ENCODE measurements around the gene GNG2. TPM values are rescaled to one million over a fixed set of nuclear protein-coding genes. Genes with fewer than 3 reads are reported as not detected.

GNG2 gene
- total and polyA plus RNA-seq, 9 of the 15 experiments (the other 6 are each of a cell fraction or from before 2014, with no cell fraction given): 0.18 TPM; not detected in 8

DNA sequence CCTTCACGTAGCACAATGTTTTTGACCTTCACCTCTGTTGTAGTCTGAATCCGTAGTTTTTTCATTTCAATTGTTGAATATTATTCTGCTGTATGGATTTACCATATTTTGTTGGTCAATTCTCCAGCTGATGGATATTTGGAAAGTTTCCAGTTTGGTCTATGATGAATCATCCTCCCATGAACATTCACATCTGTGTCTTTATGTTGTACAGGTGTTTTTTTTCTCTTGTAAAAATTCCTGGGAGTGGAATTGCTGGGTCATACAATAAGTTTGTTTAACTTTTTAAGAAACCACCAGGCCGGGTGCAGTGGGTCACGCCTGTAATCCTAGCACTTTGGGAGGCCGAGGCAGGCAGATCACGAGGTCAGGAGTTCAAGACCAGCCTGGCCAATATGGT is 36.7 kb upstream of the GNG2 start:
- intact Hi-C loops (cut with micrococcal nuclease) (no loop called here), in situ Hi-C loops (cut with MboI) (no loop called here)
- ChIA-PET CTCF (ENCODE audit: low intra/inter-chr PET ratio) (no interaction called here), POLR2A (no interaction called here)
- Histone ChIP-seq H3K9me3 (replicated peaks; ENCODE audit: control insufficient read depth, insufficient read depth, low read depth, low read length) (no peaks in the 10 kb centered on the region), H3K36me3 (ENCODE audit: control insufficient read depth, insufficient read depth, low read length) (no peaks in the 10 kb centered on the region), H3K4me2 (ENCODE audit: insufficient read depth, low read length) (no peak overlapping the region), H3K4me3 (no peak overlapping the region), H3K27ac (ENCODE audit: extremely low read depth, low read depth, low read length) (no peak overlapping the region), H3K9ac (ENCODE audit: insufficient read depth in 1 of 2, low read depth in 2 of 2, low read length in 2 of 2) (no peak overlapping the region), H2AFZ (ENCODE audit: low read depth, low read length) (no peak overlapping the region), H4K20me1 (replicated peaks; ENCODE audit: control insufficient read depth, insufficient read depth, low read length) (no peaks in the 10 kb centered on the region), H3K4me1 (replicated peaks in 1 of 2; ENCODE audit: control insufficient read depth in 2 of 2, insufficient read depth in 2 of 2, low read length in 2 of 2) (no peaks in the 10 kb centered on the region), H3K79me2 (ENCODE audit: control insufficient read depth, insufficient read depth, low read length) (no peaks in the 10 kb centered on the region), H3K27me3 (ENCODE audit: control insufficient read depth in 2 of 2, insufficient read depth in 2 of 2, low read length in 2 of 2) (no peaks in the 10 kb centered on the region), H3K9me1 (ENCODE audit: control insufficient read depth, insufficient read depth, low read length) (no peaks in the 10 kb centered on the region)
- 3% methylated on average over 6 of the region's 6 CpGs for WGBS (ENCODE audit: insufficient coverage, low coverage, missing lambda C conversion rate)
- BruUV-seq (replicated peaks): no TSS peak
- ATAC-seq (no peak), DNase-seq (ENCODE audit: extremely low read depth in 1 of 4, low spot score in 3 of 4) (no peak), FAIRE-seq (no peak)
- TF ChIP-seq GABPB1 (CRISPR knock-in tag; IDR thresholded peaks at IDR 0.05) (no peak), CHD1 (IDR thresholded peaks at IDR 0.05; ENCODE audit: low read length) (no peak), ZFP30 (CRISPR knock-in tag; IDR thresholded peaks at IDR 0.05; ENCODE audit: borderline replicate concordance) (no peak)
- TF ChIP-seq, protein P1, sequence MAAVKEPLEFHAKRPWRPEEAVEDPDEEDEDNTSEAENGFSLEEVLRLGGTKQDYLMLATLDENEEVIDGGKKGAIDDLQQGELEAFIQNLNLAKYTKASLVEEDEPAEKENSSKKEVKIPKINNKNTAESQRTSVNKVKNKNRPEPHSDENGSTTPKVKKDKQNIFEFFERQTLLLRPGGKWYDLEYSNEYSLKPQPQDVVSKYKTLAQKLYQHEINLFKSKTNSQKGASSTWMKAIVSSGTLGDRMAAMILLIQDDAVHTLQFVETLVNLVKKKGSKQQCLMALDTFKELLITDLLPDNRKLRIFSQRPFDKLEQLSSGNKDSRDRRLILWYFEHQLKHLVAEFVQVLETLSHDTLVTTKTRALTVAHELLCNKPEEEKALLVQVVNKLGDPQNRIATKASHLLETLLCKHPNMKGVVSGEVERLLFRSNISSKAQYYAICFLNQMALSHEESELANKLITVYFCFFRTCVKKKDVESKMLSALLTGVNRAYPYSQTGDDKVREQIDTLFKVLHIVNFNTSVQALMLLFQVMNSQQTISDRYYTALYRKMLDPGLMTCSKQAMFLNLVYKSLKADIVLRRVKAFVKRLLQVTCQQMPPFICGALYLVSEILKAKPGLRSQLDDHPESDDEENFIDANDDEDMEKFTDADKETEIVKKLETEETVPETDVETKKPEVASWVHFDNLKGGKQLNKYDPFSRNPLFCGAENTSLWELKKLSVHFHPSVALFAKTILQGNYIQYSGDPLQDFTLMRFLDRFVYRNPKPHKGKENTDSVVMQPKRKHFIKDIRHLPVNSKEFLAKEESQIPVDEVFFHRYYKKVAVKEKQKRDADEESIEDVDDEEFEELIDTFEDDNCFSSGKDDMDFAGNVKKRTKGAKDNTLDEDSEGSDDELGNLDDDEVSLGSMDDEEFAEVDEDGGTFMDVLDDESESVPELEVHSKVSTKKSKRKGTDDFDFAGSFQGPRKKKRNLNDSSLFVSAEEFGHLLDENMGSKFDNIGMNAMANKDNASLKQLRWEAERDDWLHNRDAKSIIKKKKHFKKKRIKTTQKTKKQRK (IDR thresholded peaks at IDR 0.05; ENCODE audit: borderline replicate concordance, low read depth, low read length): no peak
